Stimulated activated naive CD8-positive, alpha-beta T cell treated with anti-CD3 and anti-CD28 coated beads, Interleukin-15, amount 100 ng/mL, for 72 hours (primary cell): ENCODE measurements around the gene ARID5B.
"Not testable (repeated sequence)": the region's sequence is repeated elsewhere in the genome, so short reads cannot be mapped to it uniquely, and the experiment has no call there.

Experiments used
- ATAC-seq: fragments of 150-1000 bp; cut with Tn5 transposase; 2 replicates; pipeline ENCODE4 v1.10.0; 2021; ENCODE audit warnings: mild to moderate bottlenecking, moderate library complexity
- DNase-seq, 2 donors: peaks; one replicate each; pipeline ENCODE4 v3.0.0; 2021 to 2022
- H3K27ac Mint-ChIP-seq, 2 donors: one replicate each; pipeline ENCODE4 v1.8.0; 2022; ENCODE audit warnings: mild to moderate bottlenecking in 2 of 2, mixed read lengths in 2 of 2, moderate library complexity in 2 of 2
- H3K27me3 Mint-ChIP-seq: one replicate; pipeline ENCODE4 v1.8.0; 2022; ENCODE audit warnings: mixed read lengths
- H3K4me1 Mint-ChIP-seq: one replicate; pipeline ENCODE4 v1.8.0; 2022; ENCODE audit warnings: mild to moderate bottlenecking, mixed read lengths
- H3K4me3 Mint-ChIP-seq, 2 donors: one replicate each; pipeline ENCODE4 v1.8.0; 2022; ENCODE audit warnings: mild to moderate bottlenecking in 2 of 2, mixed read lengths in 2 of 2, moderate library complexity in 1 of 2
- H3K9me3 Mint-ChIP-seq, 2 donors: one replicate each; pipeline ENCODE4 v1.8.0; 2022; ENCODE audit warnings: mixed read lengths in 2 of 2

The ARID5B gene

DNA sequence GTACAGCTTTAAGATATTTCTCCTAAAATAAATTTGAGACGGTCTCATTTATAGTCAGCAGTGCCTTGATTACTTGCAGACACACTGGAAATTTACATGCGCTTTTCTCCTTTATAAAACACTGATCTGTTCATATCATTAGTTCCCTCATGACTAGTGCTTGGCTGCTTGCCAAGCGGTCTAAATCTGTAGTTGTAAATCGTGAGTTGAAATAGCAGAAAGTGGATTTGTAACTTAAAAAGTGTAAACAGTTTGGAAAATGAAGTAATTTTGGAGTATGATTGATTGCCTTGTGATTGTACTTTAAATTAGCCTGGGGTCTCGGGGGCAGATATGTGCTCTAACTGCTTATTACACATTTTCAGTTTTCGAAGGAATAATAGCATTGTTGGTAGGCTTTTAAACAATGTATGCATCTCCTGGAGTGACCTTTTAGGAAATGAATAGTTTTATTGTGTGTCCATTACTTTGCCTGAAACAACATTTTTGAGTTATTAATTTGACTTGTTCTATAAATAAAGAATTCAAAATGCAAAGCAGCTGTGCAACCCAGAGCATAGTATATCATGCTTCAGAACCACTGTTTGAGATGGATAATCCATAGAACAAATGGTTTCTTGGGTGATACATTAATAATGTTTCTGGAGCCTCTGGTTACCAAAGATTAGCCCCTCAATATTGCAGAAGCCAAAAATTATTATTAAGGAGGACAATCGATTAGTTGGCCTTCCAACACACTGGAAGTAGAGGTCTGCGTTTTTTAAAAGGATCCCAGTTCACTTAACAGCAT is 73.3 kb downstream of the ARID5B start:
- Mint-ChIP-seq H3K9me3 (no peaks in the 10 kb centered on the region), H3K4me3 (no peak overlapping the region), H3K27ac (no peak overlapping the region), H3K4me1 (peaks cover 28% of the 10 kb centered on the region), H3K27me3 (no peaks in the 10 kb centered on the region)
- DNase-seq (no peak), ATAC-seq (no peak)

GRCh38 chr10:61975391-61975932 is 74.0 kb downstream of the ARID5B start:
- no peaks in the 10 kb centered on the region for H3K27me3 Mint-ChIP-seq
- no peak overlapping the region for H3K4me3 Mint-ChIP-seq
- H3K27ac Mint-ChIP-seq: no peak overlapping the region
- no peak for DNase-seq
- ATAC-seq: no peak
- peaks cover 26% of the 10 kb centered on the region for H3K4me1 Mint-ChIP-seq
- no peaks in the 10 kb centered on the region for H3K9me3 Mint-ChIP-seq

DNA sequence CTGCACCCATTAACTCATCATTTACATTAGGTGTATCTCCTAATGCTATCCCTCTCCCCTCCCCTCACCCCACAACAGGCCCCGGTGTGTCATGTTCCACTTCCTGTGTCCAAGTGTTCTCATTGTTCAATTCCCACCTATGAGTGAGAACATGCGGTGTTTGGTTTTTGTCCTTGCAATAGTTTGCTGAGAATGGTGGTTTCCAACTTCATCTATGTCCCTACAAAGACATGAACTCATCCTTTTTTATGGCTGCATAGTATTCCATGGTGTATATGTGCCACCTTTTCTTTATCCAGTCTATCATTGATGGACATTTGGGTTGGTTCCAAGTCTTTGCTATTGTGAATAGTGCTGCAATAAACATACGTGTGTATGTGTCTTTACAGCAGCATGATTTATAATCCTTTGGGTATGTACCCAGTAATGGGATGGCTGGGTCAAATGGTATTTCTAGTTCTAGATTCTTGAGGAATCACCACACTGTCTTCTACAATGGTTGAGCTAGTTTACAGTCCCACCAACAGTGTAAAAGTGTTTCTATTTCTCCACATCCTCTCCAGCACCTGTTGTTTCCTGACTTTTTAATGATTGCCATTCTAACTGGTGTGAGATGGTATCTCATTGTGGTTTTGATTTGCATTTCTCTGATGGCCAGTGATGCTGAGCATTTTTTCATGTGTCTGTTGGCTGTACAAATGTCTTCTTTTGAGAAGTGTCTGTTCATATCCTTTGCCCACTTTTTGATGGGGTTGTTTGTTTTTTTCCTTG is 75.6 kb downstream of the ARID5B start:
- not testable (repeated sequence) for H3K9me3 Mint-ChIP-seq, ATAC-seq, H3K27ac Mint-ChIP-seq, H3K4me3 Mint-ChIP-seq, DNase-seq, H3K27me3 Mint-ChIP-seq
- peaks cover 36% of the 10 kb centered on the region for H3K4me1 Mint-ChIP-seq

GRCh38 chr10:61978965-61979364 is 77.5 kb downstream of the ARID5B start:
- Mint-ChIP-seq H3K4me3 (no peak overlapping the region), H3K27ac (peak overlapping the region in 1 of 2 donors; percentile 44), H3K4me1 (peaks cover 34% of the 10 kb centered on the region), H3K27me3 (no peaks in the 10 kb centered on the region), H3K9me3 (no peaks in the 10 kb centered on the region)
- ATAC-seq (no peak), DNase-seq (no peak)

DNA sequence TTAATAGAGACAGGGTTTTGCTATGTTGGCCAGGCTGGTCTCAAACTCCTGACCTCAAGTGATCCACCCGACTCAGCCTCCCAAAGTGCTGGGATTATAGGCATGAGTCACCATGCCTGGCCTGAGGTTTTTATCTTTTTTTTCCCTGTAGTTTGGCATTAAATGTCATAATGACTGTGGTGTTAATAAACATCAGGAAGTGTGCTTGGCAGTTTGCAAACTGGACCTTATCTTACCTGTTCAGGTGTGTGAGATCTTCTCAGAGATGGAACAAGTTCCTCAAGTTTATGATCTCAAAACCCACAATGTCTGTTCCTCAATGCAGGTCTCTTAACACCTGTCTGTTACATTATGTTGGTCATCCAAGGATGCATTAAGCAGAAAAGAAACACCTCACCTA is 80.0 kb downstream of the ARID5B start:
- Mint-ChIP-seq H3K4me1 (peaks cover 50% of the 10 kb centered on the region), H3K27ac (no peak overlapping the region), H3K4me3 (no peak overlapping the region), H3K9me3 (no peaks in the 10 kb centered on the region), H3K27me3 (no peaks in the 10 kb centered on the region)
- ATAC-seq: no peak
- DNase-seq: no peak

GRCh38 chr10:61983255-61983654 is 81.8 kb downstream of the ARID5B start:
- no peak overlapping the region for H3K27ac Mint-ChIP-seq
- H3K9me3 Mint-ChIP-seq: peaks cover 0 to 4% of the 10 kb centered on the region in 2 donors
- H3K4me3 Mint-ChIP-seq: no peak overlapping the region
- no peaks in the 10 kb centered on the region for H3K27me3 Mint-ChIP-seq
- peaks cover 67% of the 10 kb centered on the region for H3K4me1 Mint-ChIP-seq
- ATAC-seq (no peak), DNase-seq (no peak)

GRCh38 chr10:61984803-61985418 is 83.4 kb downstream of the ARID5B start:
- peaks cover 0 to 4% of the 10 kb centered on the region in 2 donors for H3K9me3 Mint-ChIP-seq

DNA sequence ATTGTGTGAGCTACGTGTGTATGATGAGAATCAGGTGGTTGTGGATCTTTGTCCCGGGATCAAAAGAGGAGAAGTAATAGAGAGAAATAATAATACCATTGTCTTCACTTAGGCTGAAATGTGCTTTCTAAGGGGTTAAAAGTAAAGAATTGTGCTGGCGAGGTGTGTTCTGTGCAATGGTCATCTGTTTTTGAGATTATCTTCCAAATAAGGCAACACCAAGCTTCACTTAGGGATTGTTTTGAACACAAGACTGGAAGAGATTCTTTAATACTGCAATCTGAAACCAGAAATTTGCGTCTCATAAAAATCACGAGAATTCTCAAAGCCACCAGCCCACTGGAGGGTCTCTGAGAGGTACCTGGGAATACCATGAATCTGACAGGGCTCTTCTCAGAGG is 84.2 kb downstream of the ARID5B start:
- DNase-seq: no peak
- Mint-ChIP-seq H3K4me1 (peaks cover 78% of the 10 kb centered on the region), H3K27ac (peak overlapping the region in 1 of 2 donors; percentile 100), H3K9me3 (peaks cover 0 to 4% of the 10 kb centered on the region in 2 donors), H3K27me3 (no peaks in the 10 kb centered on the region), H3K4me3 (peak overlapping the region in 1 of 2 donors; percentile 0)
- no peak for ATAC-seq

More at GRCh38 chr10:61984803-61985418, 83.4 kb downstream of the ARID5B start:
- Mint-ChIP-seq H3K27me3 (no peaks in the 10 kb centered on the region), H3K4me1 (peaks cover 74% of the 10 kb centered on the region), H3K27ac (peak overlapping the region; percentile 21 to 29), H3K4me3 (peak overlapping the region in 1 of 2 donors; percentile 5)
- DNase-seq: no peak
- no peak for ATAC-seq

DNA sequence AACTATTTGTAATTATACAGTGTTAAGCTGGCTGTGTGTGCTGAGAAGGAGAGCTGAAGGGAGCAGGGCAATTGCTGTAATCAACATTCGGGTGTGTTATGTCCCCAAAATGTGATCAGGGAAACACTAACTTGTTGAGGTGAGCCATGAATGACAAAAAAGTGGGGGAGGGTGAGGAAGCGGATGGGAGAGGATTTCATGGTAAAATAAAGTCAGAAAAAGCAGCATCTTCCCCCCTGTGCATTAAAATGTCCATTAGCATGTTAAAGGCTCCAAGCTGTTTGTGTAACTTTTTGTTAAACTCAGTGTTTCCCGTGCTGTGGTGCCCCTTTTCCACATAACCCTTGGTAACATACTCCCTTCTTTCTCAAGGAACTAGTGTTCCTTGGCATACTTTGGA is 84.9 kb downstream of the ARID5B start:
- no peak for ATAC-seq
- no peaks in the 10 kb centered on the region for H3K27me3 Mint-ChIP-seq
- H3K27ac Mint-ChIP-seq: peak overlapping the region; percentile 60 to 100
- DNase-seq: no peak
- peaks cover 79% of the 10 kb centered on the region for H3K4me1 Mint-ChIP-seq
- H3K4me3 Mint-ChIP-seq: peak overlapping the region in 1 of 2 donors; percentile 85
- H3K9me3 Mint-ChIP-seq: peaks cover 0 to 4% of the 10 kb centered on the region in 2 donors

DNA sequence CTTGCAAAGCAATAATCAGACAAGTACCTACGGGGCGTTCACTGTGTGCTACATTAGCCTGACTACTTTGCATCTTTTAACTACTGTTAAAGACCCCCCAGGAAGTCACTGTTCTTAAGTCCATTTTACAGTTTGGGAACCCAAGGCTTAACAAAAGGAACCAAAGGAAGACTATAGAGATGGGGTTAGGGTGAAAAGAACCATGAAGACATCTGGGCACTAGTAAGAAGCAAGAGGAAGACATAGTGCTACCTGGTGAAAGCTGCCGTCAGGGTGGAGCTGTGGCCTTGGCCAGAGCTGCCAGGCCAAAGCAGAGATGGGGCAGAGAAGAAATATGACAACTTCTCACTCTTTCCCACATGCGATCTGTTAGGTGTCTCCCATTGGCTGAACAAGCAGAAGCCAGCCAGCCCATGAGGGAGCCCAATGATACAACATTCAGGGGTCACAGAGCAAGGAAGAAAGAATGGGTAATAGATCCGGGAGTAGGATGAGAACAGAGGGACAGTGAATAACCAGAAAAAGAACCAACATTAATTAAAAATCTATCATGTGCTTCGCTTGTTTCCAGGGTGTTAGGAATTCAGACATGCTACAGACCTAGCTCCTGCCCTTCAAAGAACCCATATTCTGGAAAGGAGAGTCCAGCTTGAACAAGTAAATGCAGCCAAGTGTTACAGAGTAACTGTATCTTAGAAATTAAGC is 85.4 kb downstream of the ARID5B start:
- Mint-ChIP-seq H3K9me3 (peaks cover 0 to 4% of the 10 kb centered on the region in 2 donors), H3K27me3 (no peaks in the 10 kb centered on the region), H3K27ac (peak overlapping the region; percentile 99 to 100), H3K4me3 (peak overlapping the region; percentile 30 to 85), H3K4me1 (peaks cover 79% of the 10 kb centered on the region)
- DNase-seq (no peak), ATAC-seq (no peak)

GRCh38 chr10:61987537-61987936 is 86.0 kb downstream of the ARID5B start:
- H3K9me3 Mint-ChIP-seq: peaks cover 0 to 4% of the 10 kb centered on the region in 2 donors
- peak overlapping the region; percentile 70 to 85 for H3K4me3 Mint-ChIP-seq
- H3K27ac Mint-ChIP-seq: peak overlapping the region; percentile 99 to 100
- no peak for DNase-seq
- no peaks in the 10 kb centered on the region for H3K27me3 Mint-ChIP-seq
- H3K4me1 Mint-ChIP-seq: peaks cover 83% of the 10 kb centered on the region
- ATAC-seq: peak; percentile 64

DNA sequence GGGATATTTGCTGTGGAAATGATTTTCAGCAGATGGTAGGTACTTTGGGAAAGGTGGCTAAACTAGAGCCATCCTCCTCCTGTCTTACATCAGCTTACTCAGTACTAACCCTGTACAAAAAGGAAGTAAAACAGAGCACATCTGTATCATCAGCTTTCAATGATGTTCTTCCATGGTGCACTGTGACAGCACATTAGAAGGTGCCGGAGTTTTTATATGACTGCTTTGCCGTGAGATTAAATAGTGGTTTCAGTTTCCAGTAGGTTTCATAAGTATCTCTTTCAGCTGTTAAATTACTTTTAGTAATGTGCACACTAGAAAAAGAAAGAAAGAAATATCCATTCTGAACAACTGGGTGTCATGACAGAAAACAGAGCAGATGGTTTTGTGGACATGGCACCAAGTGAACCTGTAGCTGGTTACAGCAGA is 86.5 kb downstream of the ARID5B start:
- Mint-ChIP-seq H3K27me3 (no peaks in the 10 kb centered on the region), H3K4me1 (peaks cover 87% of the 10 kb centered on the region), H3K4me3 (peak overlapping the region; percentile 70 to 85), H3K9me3 (peaks cover 0 to 4% of the 10 kb centered on the region in 2 donors), H3K27ac (peak overlapping the region; percentile 99 to 100)
- peak; percentile 52 to 64 for DNase-seq
- ATAC-seq: peak; percentile 97

- H3K27me3 Mint-ChIP-seq: no peaks in the 10 kb centered on the region
- H3K27ac Mint-ChIP-seq: peak overlapping the region in 1 of 2 donors; percentile 74
- no peak for ATAC-seq
- H3K4me3 Mint-ChIP-seq: peak overlapping the region in 1 of 2 donors; percentile 6
- no peak for DNase-seq
- H3K9me3 Mint-ChIP-seq: peaks cover 0 to 4% of the 10 kb centered on the region in 2 donors
- peaks cover 90% of the 10 kb centered on the region for H3K4me1 Mint-ChIP-seq
These were observed 88.7 kb downstream of the ARID5B start for GRCh38 chr10:61989995-61990760.

DNA sequence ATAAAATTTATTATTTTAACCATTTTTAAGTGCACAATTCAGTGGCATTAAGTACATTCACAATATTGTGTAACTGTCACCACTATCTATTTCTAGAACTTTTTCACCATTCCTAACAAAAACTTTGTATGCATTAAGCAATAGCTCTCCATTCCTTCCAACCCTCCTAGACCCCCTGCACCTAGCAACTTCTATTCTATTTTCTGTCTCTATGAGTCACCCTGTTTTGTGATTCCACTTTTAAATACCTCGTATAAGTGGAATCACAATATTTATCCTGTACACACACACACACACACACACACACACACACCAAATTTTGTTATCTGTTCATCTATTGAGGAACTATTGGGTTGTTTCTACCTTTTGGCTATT is 89.2 kb downstream of the ARID5B start:
- H3K27ac Mint-ChIP-seq: no peak overlapping the region
- peaks cover 84% of the 10 kb centered on the region for H3K4me1 Mint-ChIP-seq
- DNase-seq (no peak), ATAC-seq (no peak)
- H3K9me3 Mint-ChIP-seq: peaks cover 0 to 4% of the 10 kb centered on the region in 2 donors
- no peaks in the 10 kb centered on the region for H3K27me3 Mint-ChIP-seq
- peak overlapping the region in 1 of 2 donors; percentile 26 for H3K4me3 Mint-ChIP-seq
